ENCODE results near the gene MSRB3. TPM values are rescaled to one million over a fixed set of nuclear protein-coding genes. Genes with fewer than 3 reads are reported as not detected.

The MSRB3 gene
- polyA plus RNA-seq, 1 of the 3 experiments (the other 2 are of a cell fraction), result 24.3 TPM

DNA sequence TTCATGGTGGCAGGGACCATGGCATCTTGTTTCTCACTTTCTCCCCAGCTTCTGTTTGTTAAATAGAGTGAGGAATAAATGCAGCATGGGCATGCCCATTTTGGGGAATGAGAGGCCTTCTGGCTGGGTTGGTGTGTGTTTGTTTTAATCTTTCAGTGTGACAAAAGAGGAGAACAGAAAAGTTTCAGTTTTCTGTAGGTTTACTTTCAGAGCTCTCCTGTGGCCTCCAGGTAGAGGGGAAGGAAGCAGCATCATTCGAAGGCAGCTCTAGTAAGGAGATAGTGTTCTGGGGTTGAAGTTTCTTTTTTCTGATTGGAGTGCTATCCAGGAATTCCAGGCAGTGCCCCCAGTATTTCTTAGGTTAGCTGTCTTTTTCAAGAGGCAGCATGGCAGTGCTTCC is 15.3 kb downstream of the MSRB3 start:
- H4K20me1 ChIP-seq (ENCODE audit: insufficient read depth), result 0 out of 2 replicates have a peak, but pooled peaks cover 10% of the 10 kb centered on the region
- POLR2A ChIA-PET, result no interaction called here

DNA sequence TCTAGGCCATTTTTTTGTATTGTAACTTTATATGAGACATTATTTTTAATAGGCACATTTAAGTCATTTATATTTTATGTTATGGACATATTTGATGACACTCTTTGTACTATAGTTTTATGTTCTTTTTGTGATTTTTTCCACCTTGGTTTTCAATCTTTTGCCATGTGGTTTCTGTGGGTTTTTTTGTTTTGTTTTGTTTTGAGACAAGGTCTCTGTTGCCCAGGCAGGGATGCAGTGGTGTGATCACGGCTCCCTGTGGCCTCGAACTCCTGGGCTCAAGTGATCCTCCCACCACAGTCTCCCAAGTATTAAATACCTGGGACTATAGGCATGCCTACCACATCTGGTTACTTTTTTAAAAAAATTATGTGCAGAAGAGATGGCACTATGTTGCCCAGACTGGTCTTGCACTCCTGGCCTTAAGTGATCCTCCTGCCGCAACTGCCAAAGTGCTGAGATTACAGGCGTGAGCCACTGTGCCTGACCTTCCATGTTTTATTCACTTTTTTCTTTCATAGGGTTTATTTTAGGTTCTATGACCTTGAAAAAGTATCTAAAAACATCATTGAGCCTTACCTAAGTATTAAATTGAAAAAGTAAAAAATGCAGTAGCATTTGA is 16.3 kb downstream of the MSRB3 start:
- Histone ChIP-seq H3K9ac (no peak overlapping the region), H3K79me2 (ENCODE audit: insufficient read depth) (peaks cover 96% of the 10 kb centered on the region), H3K4me1 (ENCODE audit: control insufficient read depth in 1 of 2, insufficient read depth in 2 of 2, low read depth in 1 of 2, low read length in 1 of 2) (no peaks in the 10 kb centered on the region), H3K9me3 (no peaks in the 10 kb centered on the region), H4K20me1 (ENCODE audit: insufficient read depth) (0 out of 2 replicates have a peak, but pooled peaks cover 10% of the 10 kb centered on the region), H3K36me3 (replicated peaks in 1 of 2; ENCODE audit: control insufficient read depth in 1 of 2, insufficient read depth in 2 of 2, low read length in 1 of 2) (peaks cover 0 to 14% of the 10 kb centered on the region in 2 experiments), H3K27ac (ENCODE audit: low read depth in 2 of 2, low read length in 1 of 2) (no peak overlapping the region), H3F3A (replicated peaks; ENCODE audit: insufficient read depth) (no peaks in the 10 kb centered on the region), H3K27me3 (ENCODE audit: insufficient read depth) (no peaks in the 10 kb centered on the region), H2AFZ (ENCODE audit: low read depth) (no peak overlapping the region), H3K4me3 (ENCODE audit: low read depth in 2 of 2, low read length in 1 of 2) (no peak overlapping the region), H3K9me2 (no peaks in the 10 kb centered on the region), H3K4me2 (no peak overlapping the region)
- DNase-seq, result no peak
- WGBS (ENCODE audit: low lambda C conversion rate), result 64% methylated on average over 4 of the region's 4 CpGs
- POLR2A ChIA-PET, result no interaction called here
- CTCF ChIA-PET, result no interaction called here
- no peak for TF ChIP-seq TCF12 (IDR thresholded peaks at IDR 0.05)
- TF ChIP-seq, protein P1, sequence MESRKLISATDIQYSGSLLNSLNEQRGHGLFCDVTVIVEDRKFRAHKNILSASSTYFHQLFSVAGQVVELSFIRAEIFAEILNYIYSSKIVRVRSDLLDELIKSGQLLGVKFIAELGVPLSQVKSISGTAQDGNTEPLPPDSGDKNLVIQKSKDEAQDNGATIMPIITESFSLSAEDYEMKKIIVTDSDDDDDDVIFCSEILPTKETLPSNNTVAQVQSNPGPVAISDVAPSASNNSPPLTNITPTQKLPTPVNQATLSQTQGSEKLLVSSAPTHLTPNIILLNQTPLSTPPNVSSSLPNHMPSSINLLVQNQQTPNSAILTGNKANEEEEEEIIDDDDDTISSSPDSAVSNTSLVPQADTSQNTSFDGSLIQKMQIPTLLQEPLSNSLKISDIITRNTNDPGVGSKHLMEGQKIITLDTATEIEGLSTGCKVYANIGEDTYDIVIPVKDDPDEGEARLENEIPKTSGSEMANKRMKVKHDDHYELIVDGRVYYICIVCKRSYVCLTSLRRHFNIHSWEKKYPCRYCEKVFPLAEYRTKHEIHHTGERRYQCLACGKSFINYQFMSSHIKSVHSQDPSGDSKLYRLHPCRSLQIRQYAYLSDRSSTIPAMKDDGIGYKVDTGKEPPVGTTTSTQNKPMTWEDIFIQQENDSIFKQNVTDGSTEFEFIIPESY (IDR thresholded peaks at IDR 0.05; ENCODE audit: borderline replicate concordance, low read depth), result no peak
- no peak for TF ChIP-seq FOXJ3 (CRISPR knock-in tag; IDR thresholded peaks at IDR 0.05)
- TF ChIP-seq, protein P2, sequence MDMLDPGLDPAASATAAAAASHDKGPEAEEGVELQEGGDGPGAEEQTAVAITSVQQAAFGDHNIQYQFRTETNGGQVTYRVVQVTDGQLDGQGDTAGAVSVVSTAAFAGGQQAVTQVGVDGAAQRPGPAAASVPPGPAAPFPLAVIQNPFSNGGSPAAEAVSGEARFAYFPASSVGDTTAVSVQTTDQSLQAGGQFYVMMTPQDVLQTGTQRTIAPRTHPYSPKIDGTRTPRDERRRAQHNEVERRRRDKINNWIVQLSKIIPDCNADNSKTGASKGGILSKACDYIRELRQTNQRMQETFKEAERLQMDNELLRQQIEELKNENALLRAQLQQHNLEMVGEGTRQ (IDR thresholded peaks at IDR 0.05; ENCODE audit: borderline replicate concordance, low read depth, low read length), result no peak
- TF ChIP-seq YY1 (IDR thresholded peaks at IDR 0.05; ENCODE audit: low read depth), result no peak
- no peak for TF ChIP-seq CHD2 (IDR thresholded peaks at IDR 0.05; ENCODE audit: low read length, partially characterized antibody)
- TF ChIP-seq, protein P3, sequence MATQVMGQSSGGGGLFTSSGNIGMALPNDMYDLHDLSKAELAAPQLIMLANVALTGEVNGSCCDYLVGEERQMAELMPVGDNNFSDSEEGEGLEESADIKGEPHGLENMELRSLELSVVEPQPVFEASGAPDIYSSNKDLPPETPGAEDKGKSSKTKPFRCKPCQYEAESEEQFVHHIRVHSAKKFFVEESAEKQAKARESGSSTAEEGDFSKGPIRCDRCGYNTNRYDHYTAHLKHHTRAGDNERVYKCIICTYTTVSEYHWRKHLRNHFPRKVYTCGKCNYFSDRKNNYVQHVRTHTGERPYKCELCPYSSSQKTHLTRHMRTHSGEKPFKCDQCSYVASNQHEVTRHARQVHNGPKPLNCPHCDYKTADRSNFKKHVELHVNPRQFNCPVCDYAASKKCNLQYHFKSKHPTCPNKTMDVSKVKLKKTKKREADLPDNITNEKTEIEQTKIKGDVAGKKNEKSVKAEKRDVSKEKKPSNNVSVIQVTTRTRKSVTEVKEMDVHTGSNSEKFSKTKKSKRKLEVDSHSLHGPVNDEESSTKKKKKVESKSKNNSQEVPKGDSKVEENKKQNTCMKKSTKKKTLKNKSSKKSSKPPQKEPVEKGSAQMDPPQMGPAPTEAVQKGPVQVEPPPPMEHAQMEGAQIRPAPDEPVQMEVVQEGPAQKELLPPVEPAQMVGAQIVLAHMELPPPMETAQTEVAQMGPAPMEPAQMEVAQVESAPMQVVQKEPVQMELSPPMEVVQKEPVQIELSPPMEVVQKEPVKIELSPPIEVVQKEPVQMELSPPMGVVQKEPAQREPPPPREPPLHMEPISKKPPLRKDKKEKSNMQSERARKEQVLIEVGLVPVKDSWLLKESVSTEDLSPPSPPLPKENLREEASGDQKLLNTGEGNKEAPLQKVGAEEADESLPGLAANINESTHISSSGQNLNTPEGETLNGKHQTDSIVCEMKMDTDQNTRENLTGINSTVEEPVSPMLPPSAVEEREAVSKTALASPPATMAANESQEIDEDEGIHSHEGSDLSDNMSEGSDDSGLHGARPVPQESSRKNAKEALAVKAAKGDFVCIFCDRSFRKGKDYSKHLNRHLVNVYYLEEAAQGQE (IDR thresholded peaks at IDR 0.05; ENCODE audit: low read depth, low read length), result no peak

More for the DNA sequence above, 15.3 kb downstream of the MSRB3 start:
- H3K4me1 ChIP-seq (ENCODE audit: control insufficient read depth in 1 of 2, insufficient read depth in 2 of 2, low read depth in 1 of 2, low read length in 1 of 2), result no peaks in the 10 kb centered on the region
- TF ChIP-seq, protein P4, sequence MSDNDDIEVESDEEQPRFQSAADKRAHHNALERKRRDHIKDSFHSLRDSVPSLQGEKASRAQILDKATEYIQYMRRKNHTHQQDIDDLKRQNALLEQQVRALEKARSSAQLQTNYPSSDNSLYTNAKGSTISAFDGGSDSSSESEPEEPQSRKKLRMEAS (IDR thresholded peaks at IDR 0.05; ENCODE audit: low read depth), result no peak
- TF ChIP-seq TAF1 (IDR thresholded peaks at IDR 0.05; ENCODE audit: borderline replicate concordance, low read depth, low read length) (no peak), RCOR1 (IDR thresholded peaks at IDR 0.05; ENCODE audit: low read length) (no peak), NFIC (IDR thresholded peaks at IDR 0.05; ENCODE audit: borderline replicate concordance) (no peak)
- TF ChIP-seq, protein P1 (IDR thresholded peaks at IDR 0.05; ENCODE audit: borderline replicate concordance, low read depth), result no peak
- H3K79me2 ChIP-seq (ENCODE audit: insufficient read depth), result peaks cover 98% of the 10 kb centered on the region
- no peaks in the 10 kb centered on the region for H3K9me2 ChIP-seq
- H3F3A ChIP-seq (replicated peaks; ENCODE audit: insufficient read depth), result no peaks in the 10 kb centered on the region
- H3K9ac ChIP-seq, result no peak overlapping the region
- no peak overlapping the region for H3K4me2 ChIP-seq
- H3K9me3 ChIP-seq, result no peaks in the 10 kb centered on the region
- CTCF ChIA-PET, result no interaction called here
- 41% methylated on average over 1 of the region's 1 CpG for WGBS (ENCODE audit: low lambda C conversion rate)
- DNase-seq, result no peak
- H3K36me3 ChIP-seq (replicated peaks in 1 of 2; ENCODE audit: control insufficient read depth in 1 of 2, insufficient read depth in 2 of 2, low read length in 1 of 2), result peaks cover 0 to 14% of the 10 kb centered on the region in 2 experiments
- H3K27me3 ChIP-seq (ENCODE audit: insufficient read depth), result no peaks in the 10 kb centered on the region
- H2AFZ ChIP-seq (ENCODE audit: low read depth), result no peak overlapping the region
- no peak overlapping the region for H3K4me3 ChIP-seq (ENCODE audit: low read depth in 2 of 2, low read length in 1 of 2)
- H3K27ac ChIP-seq (ENCODE audit: low read depth in 2 of 2, low read length in 1 of 2), result no peak overlapping the region
